Naive thymus-derived CD8-positive, alpha-beta T cell (primary cell): Measurements from ENCODE around the gene GFOD2. TPM values are rescaled to one million over a fixed set of nuclear protein-coding genes. Genes with fewer than 3 reads are reported as not detected.

Experiments used
- ATAC-seq, 2 donors: fragments of 150-1000 bp; cut with Tn5 transposase in 1 of 2; sonication (Bioruptor Pico), chemical (Tn5 transposase) in 1 of 2; 1 replicate in 1 of 2; 2 replicates in 1 of 2; pipeline ENCODE4 v1.10.0; 2021; ENCODE audit warnings: mild to moderate bottlenecking in 2 of 2, moderate library complexity in 2 of 2
- POLR2A ChIA-PET: fragments of 350-600 bp; sonication (Branson Sonifier 250); formaldehyde crosslinking; loops from one replicate; lab custom pipeline; 2021; ENCODE audit warnings: antibody characterized with exemption; lab: Charles Lee
- DNase-seq, 10 donors: peaks; one replicate each; pipeline versions ENCODE4 v3.0.0 to v3.0.0-alpha.2; 2020 to 2022
- H3K27ac Mint-ChIP-seq, 10 donors: one replicate each; pipeline ENCODE4 v1.8.0; 2020 to 2022; ENCODE audit warnings: mild to moderate bottlenecking in 10 of 10, mixed read lengths in 10 of 10, moderate library complexity in 4 of 10, inconsistent platforms in 1 of 10
- H3K27me3 Mint-ChIP-seq, 5 donors: one replicate each; pipeline ENCODE4 v1.8.0; 2021 to 2022; ENCODE audit warnings: mixed read lengths in 5 of 5
- H3K36me3 Mint-ChIP-seq, 3 donors: one replicate each; pipeline ENCODE4 v1.8.0; 2020 to 2022; ENCODE audit warnings: mixed read lengths in 3 of 3, mild to moderate bottlenecking in 2 of 3, inconsistent platforms in 1 of 3
- H3K4me1 Mint-ChIP-seq, 4 donors: one replicate each; pipeline ENCODE4 v1.8.0; 2021 to 2022; ENCODE audit warnings: mixed read lengths in 4 of 4
- H3K4me3 Mint-ChIP-seq, 10 donors: one replicate each; pipeline ENCODE4 v1.8.0; 2020 to 2022; ENCODE audit warnings: mild to moderate bottlenecking in 10 of 10, mixed read lengths in 10 of 10, moderate library complexity in 6 of 10, inconsistent platforms in 1 of 10
- H3K9me3 Mint-ChIP-seq, 9 donors: one replicate each; pipeline ENCODE4 v1.8.0; 2020 to 2022; ENCODE audit warnings: mixed read lengths in 9 of 9, mild to moderate bottlenecking in 3 of 9, inconsistent platforms in 1 of 9, moderate library complexity in 1 of 9
- polyA plus RNA-seq, 3 donors: library from polyadenylated mRNA; unstranded; fragments of 300-500 nt; fragmentation: Illumina TruSeq; gene quantifications; one replicate each; pipeline ENCODE4 v1.2.3, GENCODE V29; 2021
- total RNA-seq, 8 experiments: library from RNA in 2 of 8; stranded (reverse) in 2 of 8; gene quantifications; one replicate each; pipeline ENCODE4 v1.2.3 and lab custom pipeline; 2021 to 2026

The GFOD2 gene
- total and polyA plus RNA-seq, 5 experiments from 2014 or later: 6.0 to 13.0 (median 10.9) TPM

DNA sequence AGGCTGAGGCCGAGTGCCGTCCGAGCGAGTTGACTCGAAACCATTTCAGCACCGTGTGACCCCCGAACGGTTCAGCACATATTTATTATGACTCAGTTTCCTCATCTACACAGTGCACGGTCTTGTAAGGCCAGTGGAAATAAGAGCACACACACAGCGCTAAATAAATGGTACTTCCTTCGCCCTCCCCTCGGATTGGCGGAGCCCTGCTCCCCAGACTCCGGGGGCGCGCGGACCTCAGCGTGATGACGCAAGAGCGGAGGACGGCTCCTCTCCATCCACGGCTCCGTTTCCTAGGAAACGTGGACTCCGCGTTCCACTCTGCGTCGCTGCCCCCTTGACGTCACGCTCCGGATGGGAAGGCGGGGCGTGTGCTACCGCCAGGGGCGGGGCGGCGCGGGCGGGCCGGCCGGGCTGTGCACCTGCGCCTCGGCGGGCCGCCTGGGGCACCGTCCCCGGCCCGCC lies 58.5 kb downstream of the GFOD2 start, which contains the start of gene PARD6A:
Gene PARD6A (plus strand): TSS at position 397 of the 465 bp plus-strand sequence. CDS start 79 bp downstream, outside the sequence.
- Mint-ChIP-seq H3K27me3 (no peaks in the 10 kb centered on the region), H3K27ac (peak within 1 kb of the TSS; percentile 91 to 99 (median 97)), H3K36me3 (peaks cover 0 to 8% (median 3%) of the 10 kb centered on the region in 3 donors), H3K4me1 (peaks cover 7 to 45% (median 27%) of the 10 kb centered on the region in 4 donors), H3K9me3 (no peaks in the 10 kb centered on the region), H3K4me3 (peak within 1 kb of the TSS; percentile 88 to 97 (median 94))
- DNase-seq (peak; percentile 89 to 98 (median 94)), ATAC-seq (peak; percentile 80 to 83)
- POLR2A ChIA-PET: interaction anchor here (0.6 to 6.6 kb wide), 19 partner anchors 10 to 179 kb away, joined by 3 to 82 read pairs (median 4); partner anchors contain the start of genes ATP6V0D1, CARMIL2, CTCF and GFOD2

DNA sequence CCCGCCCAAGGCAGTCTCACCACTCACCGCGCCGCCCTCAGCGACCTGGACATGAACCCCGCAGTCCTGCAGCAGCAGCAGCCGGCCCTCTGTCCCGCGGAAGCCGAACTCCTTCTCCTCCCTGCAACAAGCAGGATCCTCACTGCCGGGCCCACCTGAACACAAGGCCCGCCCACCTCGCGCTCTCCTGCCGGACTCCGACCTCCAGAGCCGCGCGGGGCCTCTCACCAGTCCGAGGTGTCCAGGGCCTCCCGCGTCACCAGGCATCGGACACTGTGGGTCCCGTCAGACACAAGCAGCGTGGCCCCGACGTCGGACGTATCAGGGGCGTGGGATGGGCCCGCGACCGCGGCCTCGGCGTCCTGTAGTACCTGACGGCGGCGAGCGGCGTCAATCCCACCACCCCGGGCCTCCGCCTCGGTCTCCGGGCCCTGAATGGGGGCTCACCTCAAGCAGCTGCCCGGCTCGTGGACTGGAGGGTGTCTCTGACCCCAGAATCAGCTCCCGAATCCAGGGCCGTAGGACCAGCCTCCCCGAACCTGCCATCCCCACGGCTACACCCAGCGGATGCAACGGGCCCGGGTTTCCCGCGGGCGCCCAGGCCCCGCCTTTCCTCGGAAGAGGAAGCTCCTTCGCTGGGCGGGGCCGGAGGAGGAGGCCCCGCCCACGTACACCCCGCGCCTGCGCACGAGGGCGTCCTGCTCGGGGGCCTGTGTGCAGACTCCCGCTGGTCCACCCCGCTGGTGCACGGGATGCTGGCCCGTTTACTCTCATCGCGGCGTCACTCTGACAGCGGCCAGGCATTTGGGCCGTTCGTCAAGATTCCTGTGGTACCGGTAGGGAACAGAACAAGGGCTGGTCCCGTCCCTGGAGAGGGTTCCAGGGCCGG lies 59.2 kb downstream of the GFOD2 start, which contains the start of gene ACD:
Gene ACD (minus strand): TSS at position 586 of the 889 bp plus-strand sequence. CDS start 40 bp downstream, at position 546.
- ATAC-seq (peak; percentile 59 to 61), DNase-seq (peak in 9 of 10 donors; percentile 86 to 95 (median 93))
- POLR2A ChIA-PET: interaction anchor here (0.5 to 6.6 kb wide), 17 partner anchors 9 to 179 kb away, joined by 3 to 82 read pairs (median 4); partner anchors contain the start of genes ATP6V0D1, CARMIL2, CTCF and GFOD2
- Mint-ChIP-seq H3K27ac (peak within 1 kb of the TSS; percentile 91 to 99 (median 97)), H3K27me3 (no peaks in the 10 kb centered on the region), H3K4me1 (peaks cover 9 to 49% (median 28%) of the 10 kb centered on the region in 4 donors), H3K4me3 (peak within 1 kb of the TSS; percentile 88 to 97 (median 94)), H3K9me3 (no peaks in the 10 kb centered on the region), H3K36me3 (peaks cover 0 to 15% (median 6%) of the 10 kb centered on the region in 3 donors)

DNA sequence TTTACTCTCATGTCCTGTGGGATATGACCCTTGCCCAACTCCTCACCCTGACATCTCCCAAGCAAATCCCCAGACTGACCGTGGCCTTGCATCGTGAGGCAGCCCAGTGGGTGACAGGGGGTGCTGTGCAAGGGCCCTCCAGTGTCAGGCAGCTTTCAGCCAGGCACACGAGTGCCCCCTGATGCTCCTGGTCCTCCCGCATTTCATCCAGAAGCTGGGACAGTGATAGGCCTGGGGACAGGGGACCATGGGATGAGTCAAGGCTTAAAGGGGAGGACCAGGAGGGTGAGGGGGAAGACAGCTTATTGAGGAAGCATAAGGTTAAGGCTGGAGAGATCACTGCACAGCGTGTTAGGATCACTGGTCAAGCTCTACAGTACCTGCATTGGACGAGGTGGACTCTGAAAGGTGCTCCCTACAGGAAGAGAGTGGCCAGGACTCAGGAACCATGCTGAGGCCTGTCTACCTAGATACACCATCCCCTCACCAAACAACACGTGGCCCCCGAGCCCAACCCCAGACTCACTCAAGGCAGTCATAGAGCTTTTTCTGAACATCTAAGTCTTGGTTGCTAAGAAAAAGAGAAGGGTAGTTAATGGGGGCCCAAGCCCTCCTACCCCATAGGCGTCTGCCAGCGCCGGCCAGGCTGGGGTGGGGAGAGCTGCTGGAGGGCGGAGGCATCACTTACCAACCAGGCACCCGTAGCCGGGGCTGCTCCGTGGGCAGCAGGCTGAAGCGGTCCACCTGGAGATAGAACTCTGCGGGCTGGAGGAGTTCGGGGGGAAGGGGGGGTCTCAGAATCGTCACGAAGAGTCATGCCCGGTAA lies 60.1 kb downstream of the GFOD2 start:
- Mint-ChIP-seq H3K36me3 (peaks cover 0 to 22% (median 6%) of the 10 kb centered on the region in 3 donors), H3K4me1 (peaks cover 8 to 43% (median 28%) of the 10 kb centered on the region in 4 donors), H3K27ac (peak overlapping the region in 9 of 10 donors; percentile 29 to 98 (median 90)), H3K9me3 (no peaks in the 10 kb centered on the region), H3K27me3 (no peaks in the 10 kb centered on the region), H3K4me3 (peak overlapping the region; percentile 88 to 97 (median 94))
- POLR2A ChIA-PET: interaction anchor here (0.5 to 6.6 kb wide), 10 partner anchors 13 to 180 kb away, joined by 3 to 82 read pairs (median 6); partner anchors contain the start of genes CARMIL2 and CTCF
- ATAC-seq (no peak), DNase-seq (no peak)

DNA sequence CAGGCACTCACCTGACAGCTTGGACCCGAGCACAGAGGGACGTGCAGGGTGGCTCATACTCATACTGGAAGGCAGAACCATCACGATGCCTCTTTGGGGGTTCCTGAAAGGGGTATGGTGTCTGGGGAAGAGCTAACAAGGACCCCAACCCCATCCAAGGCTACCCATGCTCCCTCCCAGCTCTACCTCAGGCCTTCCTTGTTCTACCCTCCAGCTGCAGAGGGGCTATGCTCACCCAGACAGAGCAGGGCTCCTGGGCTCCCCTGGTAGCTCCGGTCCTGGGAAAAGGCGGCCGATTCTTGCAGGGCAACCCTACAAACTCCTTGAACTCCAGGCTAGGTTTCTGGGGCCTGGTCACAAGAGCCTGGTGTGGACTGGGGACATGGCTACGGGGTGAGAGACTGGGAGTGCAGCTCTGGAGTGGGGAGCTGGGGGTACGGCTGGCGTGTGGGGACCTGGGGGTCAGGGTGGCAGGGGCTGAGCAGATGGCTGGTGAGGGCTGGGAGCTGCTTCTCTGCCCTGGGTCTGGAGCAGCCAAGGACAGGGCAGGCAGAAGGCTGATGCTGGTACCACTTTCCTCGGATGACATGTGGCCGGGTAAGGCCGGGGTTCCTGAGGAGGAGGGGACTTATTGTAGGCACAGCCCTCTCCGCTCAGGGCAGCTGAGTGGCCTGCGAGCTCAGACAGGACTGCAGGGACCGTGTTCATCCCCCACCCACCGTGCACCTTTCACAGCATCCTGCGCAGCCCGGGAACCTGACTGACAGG lies 61.2 kb downstream of the GFOD2 start:
- no peaks in the 10 kb centered on the region for H3K27me3 Mint-ChIP-seq
- H3K36me3 Mint-ChIP-seq: peaks cover 0 to 22% (median 6%) of the 10 kb centered on the region in 3 donors
- POLR2A ChIA-PET: interaction anchor here (2.0 to 6.6 kb wide), 4 partner anchors 12 to 120 kb away, joined by 6 to 82 read pairs (median 22); partner anchors contain the start of genes CARMIL2 and CTCF
- DNase-seq (peak in 1 of 10 donors; percentile 62), ATAC-seq (no peak)
- peaks cover 8 to 40% (median 28%) of the 10 kb centered on the region in 4 donors for H3K4me1 Mint-ChIP-seq
- no peaks in the 10 kb centered on the region for H3K9me3 Mint-ChIP-seq
- peak overlapping the region in 6 of 10 donors; percentile 7 to 60 (median 38) for H3K27ac Mint-ChIP-seq
- peak overlapping the region in 4 of 10 donors; percentile 15 to 96 (median 64) for H3K4me3 Mint-ChIP-seq

DNA sequence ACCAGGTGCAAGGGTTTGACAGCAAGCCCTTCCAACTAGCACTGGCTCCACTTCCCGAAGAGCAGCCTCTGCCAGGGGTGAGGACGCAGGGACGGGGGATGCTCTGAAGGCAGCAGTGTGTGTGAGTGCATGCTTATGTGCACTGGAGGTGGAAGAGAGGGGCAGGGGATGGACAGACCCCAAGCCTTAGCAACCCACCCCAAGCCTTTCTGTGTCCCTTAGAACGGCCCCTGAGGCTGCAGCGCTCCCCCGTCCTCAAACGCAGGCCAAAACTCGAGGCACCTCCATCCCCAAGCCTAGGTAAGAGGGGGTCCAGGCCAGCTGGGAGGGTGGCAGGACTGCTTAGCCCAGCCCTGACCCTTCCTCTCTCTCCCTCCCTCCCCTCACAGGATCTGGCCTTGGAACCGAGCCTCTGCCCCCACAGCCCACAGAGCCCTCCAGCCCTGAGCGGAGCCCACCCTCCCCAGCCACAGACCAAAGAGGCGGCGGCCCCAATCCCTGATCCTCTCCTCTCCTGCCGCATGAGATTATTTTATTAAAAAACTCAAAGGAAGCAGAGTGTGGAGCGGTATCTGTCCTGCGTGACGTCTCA lies 62.0 kb downstream of the GFOD2 start:
- peak overlapping the region in 3 of 10 donors; percentile 11 to 33 (median 22) for H3K27ac Mint-ChIP-seq
- H3K4me1 Mint-ChIP-seq: peaks cover 8 to 41% (median 29%) of the 10 kb centered on the region in 4 donors
- DNase-seq: peak in 1 of 10 donors; percentile 50
- no peak for ATAC-seq
- H3K9me3 Mint-ChIP-seq: no peaks in the 10 kb centered on the region
- no peaks in the 10 kb centered on the region for H3K27me3 Mint-ChIP-seq
- peak overlapping the region in 3 of 10 donors; percentile 24 to 45 (median 45) for H3K4me3 Mint-ChIP-seq
- POLR2A ChIA-PET: interaction anchor here (2.0 to 6.6 kb wide), 2 partner anchors 11 to 119 kb away, joined by 6 to 82 read pairs; partner anchors contain the start of gene CARMIL2
- H3K36me3 Mint-ChIP-seq: peaks cover 0 to 25% (median 6%) of the 10 kb centered on the region in 3 donors

DNA sequence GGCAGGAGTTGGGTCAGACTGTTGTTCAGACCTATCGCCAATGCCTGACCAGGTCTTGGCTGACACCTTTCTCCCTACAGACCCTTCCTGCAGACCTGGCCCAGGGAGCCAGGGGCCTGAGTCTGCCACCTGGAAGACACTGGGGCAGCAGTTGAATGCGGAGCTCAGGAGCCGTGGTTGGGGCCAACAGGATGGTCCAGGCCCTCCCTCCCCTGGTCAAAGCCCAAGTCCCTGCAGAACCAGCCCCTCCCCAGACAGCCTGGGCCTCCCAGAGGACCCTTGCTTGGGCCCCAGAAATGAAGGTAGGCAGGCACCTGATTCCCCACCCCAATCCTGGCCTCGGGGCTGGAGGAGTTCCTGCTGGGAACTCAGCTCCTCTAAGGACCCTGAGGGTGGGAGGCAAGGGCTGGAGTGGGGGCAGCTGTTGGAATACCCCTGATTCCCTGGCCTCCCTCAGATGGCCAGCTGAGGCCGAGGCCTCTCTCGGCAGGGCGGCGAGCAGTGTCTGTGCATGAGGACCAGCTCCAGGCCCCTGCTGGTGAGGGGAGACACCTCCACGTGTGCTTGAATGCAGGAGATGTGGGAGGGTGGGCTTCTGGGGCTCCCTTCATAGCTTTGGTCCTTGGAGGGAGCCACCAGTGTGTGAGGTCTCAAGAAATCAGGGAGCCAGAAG lies 62.6 kb downstream of the GFOD2 start:
- Mint-ChIP-seq H3K4me3 (peak overlapping the region in 2 of 10 donors; percentile 24 to 45), H3K27ac (peak overlapping the region in 3 of 10 donors; percentile 11 to 47 (median 13)), H3K9me3 (no peaks in the 10 kb centered on the region), H3K36me3 (peaks cover 0 to 31% (median 6%) of the 10 kb centered on the region in 3 donors), H3K4me1 (peaks cover 8 to 43% (median 28%) of the 10 kb centered on the region in 4 donors), H3K27me3 (no peaks in the 10 kb centered on the region)
- no peak for ATAC-seq
- POLR2A ChIA-PET: interaction anchor here (0.7 to 6.6 kb wide), 3 partner anchors 10 to 135 kb away, joined by 3 to 82 read pairs (median 3); partner anchors contain the start of gene CARMIL2
- no peak for DNase-seq

DNA sequence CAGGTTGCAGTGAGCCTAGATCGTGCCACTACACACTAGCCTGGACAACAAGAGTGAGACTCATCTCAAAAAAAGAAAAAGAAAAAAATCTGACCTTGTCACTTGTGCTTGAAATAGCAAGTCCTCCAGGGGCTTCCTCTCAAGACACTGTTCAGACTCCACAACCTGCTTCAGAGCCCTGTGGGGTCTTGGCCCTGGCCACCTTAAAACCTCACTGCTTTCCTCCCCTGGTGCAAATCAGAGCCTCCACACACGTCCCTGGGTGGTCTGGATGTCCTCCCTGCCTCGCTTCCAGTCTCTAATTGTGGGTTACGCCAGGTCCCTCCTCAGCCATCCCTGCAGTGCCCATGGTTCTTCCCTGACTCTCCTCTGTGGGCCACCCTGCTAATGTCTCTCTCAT lies 63.8 kb downstream of the GFOD2 start:
- ATAC-seq: no peak
- H3K27ac Mint-ChIP-seq: peak overlapping the region in 9 of 10 donors; percentile 0 to 87 (median 70)
- peaks cover 0 to 39% (median 9%) of the 10 kb centered on the region in 3 donors for H3K36me3 Mint-ChIP-seq
- POLR2A ChIA-PET: interaction anchor here (1.4 to 6.6 kb wide), 2 partner anchors 9 to 134 kb away, joined by 3 to 82 read pairs; partner anchors contain the start of gene CARMIL2
- H3K4me3 Mint-ChIP-seq: peak overlapping the region in 1 of 10 donors; percentile 47
- no peaks in the 10 kb centered on the region for H3K27me3 Mint-ChIP-seq
- DNase-seq: no peak
- H3K4me1 Mint-ChIP-seq: peaks cover 10 to 44% (median 24%) of the 10 kb centered on the region in 4 donors
- H3K9me3 Mint-ChIP-seq: no peaks in the 10 kb centered on the region

DNA sequence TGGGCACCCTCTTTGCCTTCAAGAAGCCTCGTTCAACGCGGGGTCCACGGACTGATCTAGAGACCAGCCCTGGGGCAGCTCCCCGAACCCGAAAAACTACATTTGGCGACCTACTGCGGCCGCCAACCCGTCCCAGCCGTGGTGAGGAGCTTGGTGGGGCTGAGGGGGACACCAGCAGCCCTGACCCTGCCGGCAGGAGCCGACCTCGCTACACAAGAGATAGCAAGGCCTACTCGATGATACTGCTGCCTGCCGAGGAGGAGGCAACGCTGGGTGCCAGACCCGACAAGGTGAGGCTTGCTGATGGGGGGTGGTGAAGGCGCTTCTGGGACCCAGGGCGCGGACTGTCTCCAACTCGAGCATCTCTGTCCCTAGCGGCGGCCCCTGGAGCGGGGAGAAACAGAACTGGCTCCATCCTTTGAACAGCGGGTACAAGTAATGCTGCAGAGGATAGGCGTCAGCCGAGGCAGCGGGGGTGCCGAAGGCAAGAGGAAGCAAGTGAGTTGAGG lies 64.7 kb downstream of the GFOD2 start:
- Mint-ChIP-seq H3K27me3 (no peaks in the 10 kb centered on the region), H3K36me3 (peaks cover 0 to 46% (median 10%) of the 10 kb centered on the region in 3 donors), H3K9me3 (no peaks in the 10 kb centered on the region), H3K27ac (peak overlapping the region in 1 of 10 donors; percentile 11), H3K4me1 (peaks cover 13 to 43% (median 23%) of the 10 kb centered on the region in 4 donors), H3K4me3 (no peak overlapping the region)
- DNase-seq (no peak), ATAC-seq (no peak)
- POLR2A ChIA-PET: no interaction called here

DNA sequence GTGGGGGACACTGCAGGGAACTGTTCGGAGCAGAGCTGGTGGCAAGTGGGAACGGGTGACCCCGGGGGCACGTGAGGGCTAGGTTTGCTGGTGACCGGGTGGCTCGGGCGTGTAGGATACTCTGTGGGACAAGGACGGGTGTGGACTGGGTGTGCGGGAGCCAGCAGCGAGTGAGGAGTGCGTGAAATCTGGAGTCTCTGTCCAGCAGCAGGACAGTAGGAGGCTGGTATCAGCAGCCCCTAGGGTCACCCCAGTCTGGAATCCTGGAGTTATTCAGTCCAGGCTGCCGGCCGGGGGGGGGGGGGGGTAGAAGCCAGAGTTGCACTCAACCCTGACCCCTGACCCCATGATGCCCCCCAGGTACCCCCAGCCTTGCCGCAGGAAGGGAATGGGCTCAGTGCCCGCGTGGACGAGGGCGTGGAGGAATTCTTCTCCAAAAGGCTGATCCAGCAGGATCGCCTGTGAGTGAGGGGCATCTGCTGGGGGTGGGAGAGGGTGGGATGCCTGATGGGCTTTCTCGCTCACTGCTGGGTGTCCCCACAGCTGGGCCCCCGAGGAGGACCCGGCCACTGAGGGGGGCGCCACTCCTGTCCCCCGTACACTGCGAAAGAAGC lies 65.2 kb downstream of the GFOD2 start:
- peak overlapping the region in 3 of 10 donors; percentile 5 to 47 (median 11) for H3K27ac Mint-ChIP-seq
- H3K9me3 Mint-ChIP-seq: no peaks in the 10 kb centered on the region
- ATAC-seq: no peak
- H3K4me3 Mint-ChIP-seq: no peak overlapping the region
- POLR2A ChIA-PET: no interaction called here
- DNase-seq: peak in 1 of 10 donors; percentile 55
- no peaks in the 10 kb centered on the region for H3K27me3 Mint-ChIP-seq
- peaks cover 10 to 37% (median 19%) of the 10 kb centered on the region in 4 donors for H3K4me1 Mint-ChIP-seq
- peaks cover 0 to 51% (median 10%) of the 10 kb centered on the region in 3 donors for H3K36me3 Mint-ChIP-seq
